Endometrial microvascular endothelial cells (primary cell): Measurements from ENCODE around the gene DSCAM. TPM values are rescaled to one million over a fixed set of nuclear protein-coding genes. Genes with fewer than 3 reads are reported as not detected.
"Not testable (repeated sequence)": the region's sequence is repeated elsewhere in the genome, so short reads cannot be mapped to it uniquely, and the experiment has no call there.

ENCODE experiments used
- in situ Hi-C: cut with HindIII; loops from 2 replicates; pipeline ENCODE4 v1.10.0; 2017; ENCODE audit warnings: low sequenced_read_pairs, low pct_unique_long_range_greater_than_20kb; ENCODE audit errors: inconsistent ontology term
- total RNA-seq: library from RNA; depleted of rRNA; stranded (reverse); fragments of >200 nt; gene quantifications from one replicate; pipeline ENCODE4 v1.2.3, GENCODE V29; 2015; ENCODE audit errors: inconsistent ontology term

DSCAM gene
- total RNA-seq, 1 donor from 2014 or later = not detected

DNA sequence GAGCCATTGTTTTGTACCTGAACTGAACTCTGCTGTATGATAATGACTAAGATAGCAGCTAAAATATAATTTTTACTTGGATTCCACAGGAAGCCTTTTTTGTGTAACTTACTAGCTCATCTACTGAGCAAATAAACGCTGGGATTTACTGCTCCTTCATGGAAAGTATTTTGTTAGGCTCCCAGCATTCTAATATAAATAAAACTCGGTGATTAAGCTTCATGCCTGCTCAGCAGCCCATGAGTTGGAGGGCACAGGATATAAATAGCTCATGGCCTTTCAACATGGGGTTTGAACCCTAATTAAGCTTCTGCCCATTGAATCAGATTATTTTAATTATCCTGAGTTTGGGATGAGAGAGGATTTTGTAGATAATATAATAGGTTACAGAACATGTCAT, 799.7 kb downstream of the DSCAM start:
- in situ Hi-C loops = no loop called here

GRCh38 chr21:40043866-40044265, 803.1 kb downstream of the DSCAM start:
- in situ Hi-C loops = no loop called here

- in situ Hi-C loops = no loop called here
Observed at GRCh38 chr21:40043423-40043822, 803.5 kb downstream of the DSCAM start.

GRCh38 chr21:40041446-40041845, 805.5 kb downstream of the DSCAM start:
- in situ Hi-C loops = no loop called here

DNA sequence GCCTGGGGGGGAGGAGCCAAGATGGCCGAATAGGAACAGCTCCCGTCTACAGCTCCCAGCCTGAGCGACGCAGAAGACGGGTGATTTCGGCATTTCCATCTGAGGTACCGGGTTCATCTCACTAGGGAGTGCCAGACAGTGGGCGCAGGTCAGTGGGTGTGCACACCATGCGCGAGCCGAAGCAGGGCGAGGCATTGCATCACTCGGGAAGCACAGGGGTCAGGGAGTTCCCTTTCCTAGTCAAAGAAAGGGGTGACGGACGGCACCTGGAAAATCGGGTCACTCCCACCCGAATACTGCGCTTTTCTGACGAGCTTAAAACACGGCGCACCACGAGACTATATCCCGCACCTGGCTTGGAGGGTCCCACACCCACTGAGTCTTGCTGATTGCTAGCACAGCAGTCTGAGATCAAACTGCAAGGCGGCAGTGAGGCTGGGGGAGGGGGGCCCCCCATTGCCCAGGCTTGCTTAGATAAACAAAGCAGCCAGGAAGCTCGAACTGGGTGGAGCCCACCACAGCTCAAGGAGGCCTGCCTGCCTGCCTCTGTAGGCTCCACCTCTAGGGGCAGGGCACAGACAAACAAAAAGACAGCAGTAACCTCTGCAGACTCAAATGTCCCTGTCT, 813.7 kb downstream of the DSCAM start:
- in situ Hi-C loops = not testable (repeated sequence)

DNA sequence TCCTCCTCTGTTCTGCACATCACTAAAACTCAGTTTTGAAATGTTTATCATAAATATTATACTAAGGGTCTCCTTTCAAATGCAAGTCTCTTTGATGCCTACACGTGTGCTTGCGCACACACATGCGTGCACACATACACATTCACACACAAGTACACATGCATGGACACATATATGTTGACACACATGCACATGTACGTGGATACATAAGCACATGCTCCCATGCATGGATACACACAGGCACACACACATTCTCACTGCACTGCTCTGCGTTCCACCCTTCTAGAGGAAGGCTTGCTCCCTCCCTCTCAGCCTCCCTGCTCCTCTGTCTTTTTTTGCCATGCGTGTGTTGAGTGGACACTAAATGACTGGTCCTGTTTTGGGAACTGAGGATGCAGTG, 817.1 kb downstream of the DSCAM start:
- in situ Hi-C loops = no loop called here

DNA sequence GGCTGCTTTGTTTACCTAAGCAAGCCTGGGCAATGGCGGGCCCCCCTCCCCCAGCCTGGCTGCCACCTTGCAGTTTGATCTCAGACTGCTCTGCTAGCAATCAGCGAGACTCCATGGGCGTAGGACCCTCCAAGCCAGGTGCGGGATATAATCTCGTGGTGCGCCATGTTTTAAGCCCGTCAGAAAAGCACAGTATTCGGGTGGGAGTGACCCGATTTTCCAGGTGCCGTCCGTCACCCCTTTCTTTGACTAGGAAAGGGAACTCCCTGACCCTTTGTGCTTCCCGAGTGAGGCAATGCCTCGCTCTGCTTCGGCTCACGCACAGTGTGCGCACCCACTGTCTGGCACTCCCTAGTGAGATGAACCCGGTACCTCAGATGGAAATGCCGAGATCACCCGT, 818.6 kb downstream of the DSCAM start:
- in situ Hi-C loops = not testable (repeated sequence)

- in situ Hi-C loops = no loop called here
Observed at GRCh38 chr21:40021558-40022351, 825.2 kb downstream of the DSCAM start.

GRCh38 chr21:40020651-40021050, 826.3 kb downstream of the DSCAM start:
- in situ Hi-C loops = no loop called here

DNA sequence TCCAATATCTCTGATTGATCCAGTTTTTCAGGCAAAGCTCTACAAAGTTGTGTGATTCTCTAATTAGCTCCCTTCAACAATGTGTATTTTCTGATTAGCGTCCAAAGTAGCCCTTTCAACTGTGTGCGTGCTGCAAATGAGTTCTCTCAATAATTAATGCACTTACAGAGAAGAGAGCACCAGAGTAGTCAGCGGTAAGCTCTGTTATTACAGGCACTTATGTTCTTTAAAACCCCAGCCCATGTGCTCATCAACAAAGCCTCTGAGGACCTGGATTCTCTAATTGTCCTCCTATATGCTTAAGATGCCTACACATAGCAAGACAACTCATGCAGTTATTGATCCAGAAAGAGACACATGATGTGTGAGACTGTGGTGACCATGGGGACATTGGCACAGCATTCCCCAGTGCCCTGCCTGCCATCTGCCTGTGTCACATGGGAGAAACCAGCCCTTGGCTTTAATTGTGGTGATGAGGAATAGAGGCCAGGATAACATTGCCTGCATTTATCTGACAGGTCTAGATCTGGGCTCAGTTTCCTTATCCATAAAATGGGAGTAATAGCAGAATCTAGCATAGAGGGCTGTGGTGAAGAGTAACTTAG, 828.0 kb downstream of the DSCAM start:
- in situ Hi-C loops = no loop called here

- in situ Hi-C loops = no loop called here
Observed at GRCh38 chr21:40016667-40017066, 830.3 kb downstream of the DSCAM start.

DNA sequence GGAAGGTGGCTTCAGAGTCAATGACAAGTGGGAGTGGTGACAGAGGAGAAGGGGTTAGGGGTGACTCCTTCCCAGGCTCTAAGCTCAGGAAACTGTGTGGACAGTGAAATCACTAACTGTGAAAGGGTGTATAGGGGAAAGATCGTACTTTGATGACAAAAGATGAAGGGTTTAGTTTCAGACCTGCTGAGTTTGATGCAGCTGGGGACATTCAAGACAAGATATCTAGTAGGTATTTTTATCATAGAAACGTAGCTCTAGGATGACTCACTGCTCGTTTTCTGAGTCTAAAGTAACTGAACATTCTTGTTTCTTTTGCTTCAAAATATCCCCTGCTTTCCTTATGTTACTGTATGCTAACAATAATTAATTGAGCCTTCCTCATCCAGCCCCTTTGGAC, 830.7 kb downstream of the DSCAM start:
- in situ Hi-C loops = no loop called here

GRCh38 chr21:40015818-40016217, 831.1 kb downstream of the DSCAM start:
- in situ Hi-C loops = no loop called here

GRCh38 chr21:40014394-40014793, 832.6 kb downstream of the DSCAM start:
- in situ Hi-C loops = no loop called here

- in situ Hi-C loops = no loop called here
Observed at GRCh38 chr21:40013001-40013735, 833.8 kb downstream of the DSCAM start.

- in situ Hi-C loops = no loop called here
Observed at GRCh38 chr21:40011371-40011770, 835.6 kb downstream of the DSCAM start.

DNA sequence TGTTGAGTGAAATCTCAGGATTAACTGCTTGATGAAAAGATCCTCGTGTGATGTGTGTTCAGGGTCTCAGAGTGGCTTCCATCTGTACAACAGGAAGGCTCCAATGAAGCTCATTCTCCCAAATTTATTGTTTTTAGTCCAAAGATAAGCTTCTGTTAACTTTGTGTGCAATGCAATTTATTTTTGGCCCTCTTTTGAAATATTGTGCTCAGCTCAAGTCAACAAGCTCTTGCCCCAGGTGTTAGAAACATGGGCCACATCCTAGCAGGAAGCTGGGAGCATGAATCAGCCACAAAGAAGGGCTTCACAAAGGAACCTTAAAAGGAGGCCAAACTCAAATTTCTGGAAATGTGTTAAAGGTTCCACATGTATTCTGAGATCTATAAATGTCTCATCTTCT, 844.0 kb downstream of the DSCAM start:
- in situ Hi-C loops = no loop called here

- in situ Hi-C loops = no loop called here
Observed at GRCh38 chr21:39984286-39984991, 862.5 kb downstream of the DSCAM start.

- in situ Hi-C loops = no loop called here
Observed at GRCh38 chr21:39980241-39980820, 866.6 kb downstream of the DSCAM start.
